Measurements from ENCODE around the gene C15orf40.
"Not testable (repeated sequence)": the region's sequence is repeated elsewhere in the genome, so short reads cannot be mapped to it uniquely, and the experiment has no call there.

C15orf40 gene

GRCh38 chr15:83011271-83012075 lies at the start of gene C15orf40:
C15orf40 (minus strand) TSS chr15:83011639; CDS start chr15:83011607, 32 bp downstream.
- DNase-seq: peak; percentile 88

DNA sequence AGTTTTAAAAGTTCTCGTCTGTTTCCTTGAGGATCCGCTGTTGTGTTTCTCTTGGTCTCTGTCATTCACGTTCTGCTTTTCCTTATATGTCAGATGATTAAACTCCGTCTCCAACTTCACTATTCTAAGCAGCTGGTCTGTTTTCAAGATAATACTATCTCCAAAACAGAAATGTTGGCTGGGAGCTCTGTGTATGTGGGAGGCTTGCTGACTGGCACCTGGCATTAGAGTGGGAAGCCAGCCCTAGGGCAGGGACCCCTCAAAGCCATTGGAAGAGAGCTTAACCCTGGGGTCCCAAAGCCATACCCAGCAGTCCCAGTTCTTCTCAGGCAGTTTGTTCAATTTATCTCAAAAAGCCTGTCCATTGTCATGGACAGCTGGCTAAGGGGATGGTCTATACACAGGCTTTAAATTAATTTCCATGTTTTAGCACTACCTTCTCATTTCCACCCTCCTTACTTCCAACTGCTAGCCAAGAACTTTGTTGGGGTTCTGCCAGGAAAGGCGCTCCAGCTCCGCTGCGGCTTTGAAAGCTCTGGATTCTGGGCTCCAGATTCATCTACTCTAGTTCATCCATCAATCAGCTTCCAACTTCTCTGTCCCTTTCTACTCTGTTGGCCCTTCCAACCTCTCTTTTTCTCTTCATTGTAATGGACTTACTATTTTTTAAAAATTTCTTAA lies 46.4 kb upstream of the C15orf40 start:
- no peak for DNase-seq

GRCh38 chr15:83057002-83057401 lies 45.6 kb upstream of the C15orf40 start:
- no peak for DNase-seq

DNA sequence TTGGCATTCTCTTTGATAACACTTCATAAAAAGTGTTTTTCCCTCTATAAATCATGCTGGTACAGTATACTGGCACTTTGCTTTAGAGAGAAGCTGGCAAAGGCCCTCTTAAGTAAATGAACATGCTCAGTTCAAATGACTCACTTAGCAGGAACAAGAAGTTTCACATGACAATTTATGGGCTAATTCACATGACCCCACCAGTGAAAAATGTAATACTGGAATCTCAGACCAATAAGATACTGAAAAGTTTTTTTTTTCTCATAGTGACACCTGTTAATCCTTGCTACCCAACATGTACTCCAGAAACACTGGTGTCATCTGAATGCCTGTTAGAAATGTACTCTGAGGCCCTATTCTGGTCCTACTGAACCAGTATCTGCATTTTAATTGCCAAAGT lies 41.7 kb upstream of the C15orf40 start:
- no peak for DNase-seq

- DNase-seq: no peak
Measured at GRCh38 chr15:83046558-83047127, 35.2 kb upstream of the C15orf40 start.

DNA sequence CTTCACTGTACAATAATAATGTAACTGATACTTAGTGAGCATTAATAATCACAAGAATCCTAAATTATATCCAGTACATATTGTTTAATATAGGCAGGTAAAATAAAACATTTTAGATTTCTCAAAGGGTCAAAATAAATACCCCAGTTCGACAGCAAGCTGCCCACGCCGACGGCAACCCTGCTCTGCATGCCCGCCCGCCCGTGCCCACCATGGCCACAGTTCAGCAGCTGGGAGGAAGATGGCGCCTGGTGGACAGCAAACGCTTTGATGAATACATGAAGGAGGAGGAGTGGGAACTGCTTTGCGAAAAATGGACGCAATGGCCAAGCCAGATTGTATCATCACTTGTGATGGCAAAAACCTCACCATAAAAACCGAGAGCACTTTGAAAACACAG lies 32.7 kb upstream of the C15orf40 start:
- no peak for DNase-seq

- no peak for DNase-seq
Measured at GRCh38 chr15:83039206-83039605, 27.8 kb upstream of the C15orf40 start.

DNA sequence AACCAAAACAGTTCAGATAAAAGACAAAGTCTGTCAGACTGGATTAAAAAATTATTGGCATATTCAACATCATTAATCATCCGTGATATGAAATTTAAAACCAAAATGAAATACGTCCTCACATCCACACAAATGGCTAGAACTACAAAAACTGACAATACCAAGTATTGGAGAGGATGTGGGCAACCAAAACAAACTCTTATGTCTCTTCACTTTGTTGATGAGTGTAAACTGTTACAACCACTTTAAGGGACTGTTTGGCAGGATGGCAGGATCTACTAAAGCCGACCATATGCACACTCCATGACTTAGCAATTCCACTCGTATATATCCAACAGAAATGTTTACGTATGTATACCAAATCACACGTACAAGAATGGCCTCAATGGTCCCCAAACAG lies 24.8 kb upstream of the C15orf40 start:
- DNase-seq: no peak

DNA sequence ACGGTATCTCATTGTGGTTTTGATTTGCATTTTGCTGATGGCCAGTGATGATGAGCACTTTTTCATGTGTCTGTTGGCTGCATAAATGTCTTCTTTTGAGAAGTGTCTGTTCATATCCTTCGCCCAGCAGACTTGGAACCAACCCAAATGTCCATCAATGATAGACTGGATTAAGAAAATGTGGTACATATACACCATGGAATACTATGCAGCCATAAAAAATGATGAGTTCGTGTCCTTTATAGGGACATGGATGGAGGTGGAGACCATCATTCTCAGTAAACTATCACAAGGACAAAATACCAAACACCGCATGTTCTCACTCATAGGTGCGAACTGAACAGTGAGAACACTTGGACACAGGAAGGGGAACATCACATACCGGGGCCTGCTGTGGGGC lies 19.8 kb upstream of the C15orf40 start:
- DNase-seq: not testable (repeated sequence)

- no peak for DNase-seq
Measured at GRCh38 chr15:83030021-83030420, 18.6 kb upstream of the C15orf40 start.

DNA sequence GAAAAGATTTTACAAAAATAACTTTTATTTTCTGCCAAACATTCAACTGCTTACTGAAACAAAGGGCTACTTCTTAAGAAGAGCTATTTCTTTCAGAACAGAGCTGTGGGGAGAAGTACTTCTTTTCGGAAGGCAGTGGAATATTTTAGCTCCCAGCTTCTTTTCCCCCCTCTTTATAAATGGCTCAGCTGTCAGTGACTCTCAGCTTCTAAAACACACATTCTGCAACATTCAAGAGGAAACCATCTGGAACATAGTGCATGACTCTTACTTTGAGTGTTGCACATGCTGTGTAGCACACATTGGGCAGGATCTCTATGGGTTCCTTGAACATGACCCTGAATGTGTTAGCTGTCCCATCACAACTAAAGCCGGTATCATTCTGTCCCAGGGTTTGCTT lies 7.0 kb upstream of the C15orf40 start:
- DNase-seq: no peak

DNA sequence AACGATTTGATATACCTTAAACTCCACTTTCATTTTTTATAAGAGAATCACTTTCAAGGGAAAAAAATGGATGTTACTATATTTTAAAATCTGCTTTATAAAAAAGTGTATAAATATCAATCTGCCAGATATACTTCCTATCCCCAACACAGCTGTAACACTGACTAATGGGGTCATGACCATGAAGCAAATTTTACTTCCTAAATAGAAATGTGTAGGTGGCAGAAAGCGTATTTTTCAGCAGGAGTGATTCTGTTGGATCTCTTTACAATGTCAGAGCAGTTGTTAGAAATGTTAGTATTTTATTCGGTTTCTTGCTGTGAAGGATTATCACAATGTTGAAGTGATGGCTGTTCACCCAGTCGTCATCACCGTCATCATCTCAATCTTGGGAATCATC lies 5.5 kb upstream of the C15orf40 start:
- DNase-seq: no peak

DNA sequence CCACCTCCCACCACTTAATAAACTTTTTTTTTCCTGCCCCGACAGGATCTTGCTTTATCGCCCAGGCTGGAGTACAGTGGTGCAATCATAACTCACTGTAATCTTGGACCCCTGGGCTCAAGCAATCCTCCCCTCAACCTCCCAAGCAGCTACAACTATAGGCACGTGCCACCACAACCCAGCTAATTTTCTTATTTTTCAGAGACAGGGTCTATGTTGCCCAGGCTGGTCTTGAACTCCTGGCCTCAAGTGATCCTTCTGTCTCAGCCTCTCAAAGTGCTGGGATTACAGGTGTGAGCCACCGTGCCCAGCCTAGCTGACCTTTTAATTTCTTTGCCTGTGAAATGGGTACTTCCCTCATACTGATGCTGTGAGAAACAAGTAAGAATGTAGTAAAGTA lies 3.9 kb upstream of the C15orf40 start:
- no peak for DNase-seq

GRCh38 chr15:83014205-83014653 lies 2.8 kb upstream of the C15orf40 start:
- DNase-seq: no peak

DNA sequence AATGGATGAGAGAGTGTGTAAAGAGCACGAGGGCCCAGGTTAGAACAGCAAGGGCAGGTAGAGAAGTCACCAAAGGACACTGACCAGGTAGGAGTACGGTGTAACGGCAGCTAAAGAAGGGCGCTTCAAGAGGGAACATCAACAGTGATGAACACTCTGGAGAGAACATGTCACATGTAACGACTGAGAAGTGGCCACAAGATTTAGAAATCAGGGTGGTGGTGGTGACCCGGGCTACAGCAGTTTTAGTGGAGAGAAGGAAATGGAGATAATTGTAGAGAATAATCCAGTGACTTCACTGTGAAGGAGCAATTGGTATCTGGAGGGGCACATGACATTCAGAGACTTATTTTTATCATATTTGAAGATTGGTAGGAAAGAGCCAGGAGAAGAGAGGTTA lies 1.2 kb upstream of the C15orf40 start:
- no peak for DNase-seq

GRCh38 chr15:83012076-83012426 lies 612 bp upstream of the C15orf40 start:
- DNase-seq: no peak

DNA sequence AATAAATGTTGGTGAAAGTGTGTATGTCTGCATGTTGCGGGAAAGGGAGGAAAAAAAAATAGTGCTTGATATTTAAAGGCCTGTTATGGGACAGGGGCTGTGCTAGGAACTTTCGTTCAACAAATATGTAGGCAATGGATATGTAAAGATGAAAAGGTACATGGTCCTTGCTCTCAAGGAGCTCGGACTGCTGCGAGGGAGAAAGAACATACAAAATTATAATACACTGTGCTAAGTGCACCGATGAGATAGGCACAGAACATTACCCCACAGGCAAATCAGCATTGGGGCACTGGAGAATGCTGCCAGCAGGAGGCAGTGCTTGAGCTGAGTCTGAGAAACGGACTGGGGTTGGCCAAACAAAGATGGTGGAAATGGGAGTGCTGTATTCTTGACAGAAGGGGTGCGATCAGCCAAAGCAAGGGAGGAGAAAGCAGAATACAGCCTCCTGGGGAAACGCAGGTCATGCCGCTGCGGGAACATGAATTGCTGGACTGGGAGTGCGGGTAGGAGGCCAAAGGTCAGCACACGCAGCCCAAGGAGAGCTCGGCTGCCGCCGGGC lies 649 bp downstream of the C15orf40 start:
- peak; percentile 76 for DNase-seq

DNA sequence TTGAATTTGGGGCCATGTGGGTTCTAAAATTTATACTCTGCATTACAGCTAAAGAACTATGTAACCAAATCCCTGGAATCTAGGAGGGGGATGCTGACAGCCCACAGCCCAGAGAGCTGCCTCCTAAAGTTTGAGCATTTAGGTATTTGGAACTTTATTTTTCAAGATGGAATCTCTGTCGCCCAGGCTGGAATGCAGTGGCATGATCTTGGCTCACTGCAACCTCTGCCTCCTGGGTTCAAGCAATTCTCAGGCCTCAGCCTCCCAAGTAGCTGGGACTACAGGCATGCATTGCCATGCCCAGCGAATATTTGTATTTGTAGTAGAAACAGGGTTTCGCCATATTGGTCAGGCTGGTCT lies 10.8 kb downstream of the C15orf40 start:
- DNase-seq: not testable (repeated sequence)

DNA sequence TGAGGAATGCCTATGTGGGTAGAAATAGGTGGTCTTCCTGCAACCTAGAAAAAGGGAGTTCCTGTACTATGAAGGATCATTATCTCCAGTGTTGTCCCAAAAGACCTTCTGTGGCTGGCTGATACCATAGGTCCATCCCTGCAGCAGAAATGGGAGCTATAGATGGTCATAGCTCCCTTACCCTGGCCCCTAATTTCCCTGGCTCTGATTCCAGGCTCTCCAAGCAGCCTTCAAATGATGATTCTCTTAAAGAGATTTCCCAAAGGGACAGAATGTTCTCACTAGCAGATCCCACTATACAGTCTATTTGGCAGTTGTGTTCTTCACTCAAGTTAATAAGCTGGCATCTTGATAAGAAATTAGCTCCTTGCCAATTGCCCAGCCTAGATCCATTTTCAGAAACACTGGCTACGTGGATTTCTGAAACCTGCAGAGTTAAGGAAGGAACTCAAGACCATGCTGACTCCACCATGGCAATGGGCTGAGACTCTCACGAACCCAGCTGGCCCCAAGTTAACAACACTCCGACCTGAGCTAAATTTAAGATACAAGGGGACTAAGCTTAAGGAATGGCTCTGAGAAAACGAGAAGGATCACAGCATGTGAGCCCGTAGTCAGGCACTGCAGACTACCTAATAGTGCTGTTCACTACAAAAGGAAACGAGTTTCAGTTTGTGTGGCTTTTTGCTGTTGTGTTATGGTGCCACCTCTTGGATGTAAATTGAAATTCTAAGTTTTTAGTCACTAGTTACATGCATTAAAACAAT lies 11.4 kb downstream of the C15orf40 start:
- DNase-seq: no peak

- DNase-seq: no peak
Measured at GRCh38 chr15:82999426-82999825, 12.0 kb downstream of the C15orf40 start.

DNA sequence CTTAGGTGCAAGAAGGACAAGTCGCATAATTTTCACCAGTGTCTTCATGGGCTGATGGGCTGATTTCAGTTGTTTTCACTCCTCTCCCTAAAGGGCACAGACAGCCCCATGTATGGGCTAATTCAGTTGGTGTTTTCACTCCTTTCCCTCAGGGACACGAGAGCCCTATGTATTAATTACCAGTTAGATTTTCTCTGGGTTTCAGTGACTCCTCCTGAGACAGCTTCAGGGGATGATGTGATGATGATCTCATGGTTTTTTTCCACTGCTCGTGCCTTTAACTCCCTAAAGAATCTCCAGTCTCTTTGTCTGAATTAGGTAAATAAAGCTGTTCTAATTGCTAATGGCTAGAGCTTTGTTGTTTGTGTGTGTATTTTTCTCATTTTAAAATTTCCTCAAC lies 15.5 kb downstream of the C15orf40 start:
- no peak for DNase-seq

- DNase-seq: no peak
Measured at GRCh38 chr15:82995076-82995475, 16.4 kb downstream of the C15orf40 start.

DNA sequence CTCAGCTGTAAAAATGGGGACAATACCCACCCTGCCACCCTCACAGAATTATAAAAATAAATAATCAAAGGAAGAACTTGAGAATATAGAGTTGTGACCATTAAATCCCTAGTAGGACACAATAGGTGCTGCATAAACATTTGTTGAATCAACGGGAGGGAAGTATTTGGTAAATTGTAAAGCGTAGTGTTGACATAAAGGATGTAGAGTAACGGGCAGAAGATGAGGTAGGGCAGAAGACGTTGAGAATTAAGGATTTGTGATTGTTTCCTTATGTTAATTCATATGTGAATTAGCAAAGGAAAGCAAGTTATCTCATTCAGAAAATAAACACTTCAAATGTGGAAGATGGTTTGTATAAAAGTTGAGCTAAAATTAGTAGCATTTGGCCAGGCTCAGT lies 18.3 kb downstream of the C15orf40 start:
- no peak for DNase-seq

All from activated CD4-positive, CD25-positive, alpha-beta regulatory T cell treated with anti-CD3 and anti-CD28 coated beads, Interleukin-2, amount 50 U/mL, for 72 hours (primary cell).